HG02623 (cell line): Measurements from ENCODE around the gene HYAL1.
A peak's percentile ranks its signal among the peaks of the same experiment; 100 is the strongest.

Experiments
- ATAC-seq: cut with Tn5 transposase; IDR thresholded peaks from one replicate; pipeline ENCODE4 v1.9.1; 2021; ENCODE audit warnings: moderate library complexity; ENCODE audit not compliant: unreplicated experiment

HYAL1 gene

DNA sequence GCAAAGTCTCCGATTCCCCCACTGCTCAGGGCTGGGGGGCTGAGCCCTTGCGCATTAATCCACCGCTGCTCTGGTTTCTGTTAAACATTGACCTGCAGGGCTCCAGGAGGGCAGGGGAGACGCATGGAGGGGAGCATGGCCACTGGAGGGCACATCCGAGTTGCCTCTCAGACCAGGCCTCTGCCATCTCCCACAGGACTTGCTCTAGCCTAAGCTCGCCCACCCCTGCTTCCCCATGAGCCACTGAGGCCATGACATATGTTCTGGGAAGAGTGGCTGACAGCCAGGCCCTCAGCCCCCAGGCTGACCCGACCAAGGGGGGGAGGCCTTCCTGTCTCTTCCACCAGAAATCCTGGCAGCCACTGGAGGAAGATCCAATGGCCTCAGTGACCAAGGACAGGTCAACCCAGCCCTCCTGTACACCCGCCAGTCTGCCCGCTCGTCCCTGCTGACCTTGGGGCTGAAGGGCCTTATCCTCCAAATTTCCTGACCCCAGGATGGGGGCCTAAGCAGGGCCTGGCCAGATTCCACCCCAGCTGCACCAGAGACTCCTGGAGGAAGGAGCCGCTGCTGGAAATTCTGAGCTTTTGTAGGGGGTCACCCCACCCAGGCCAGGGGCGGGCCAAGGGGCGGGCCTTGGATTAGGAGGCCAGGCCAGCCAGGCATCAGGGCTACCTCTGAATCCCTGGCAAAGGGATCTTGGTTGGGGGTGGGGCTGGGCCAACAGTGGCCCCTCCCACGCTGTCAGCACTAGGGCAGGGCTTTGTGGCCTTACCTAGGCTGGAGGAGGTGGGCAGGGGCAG lies at the start of gene HYAL1:
HYAL1 (minus strand) TSS at position 562 of the 803 bp plus-strand sequence. CDS start 618 bp downstream, outside the sequence.
- ATAC-seq, result no peak

DNA sequence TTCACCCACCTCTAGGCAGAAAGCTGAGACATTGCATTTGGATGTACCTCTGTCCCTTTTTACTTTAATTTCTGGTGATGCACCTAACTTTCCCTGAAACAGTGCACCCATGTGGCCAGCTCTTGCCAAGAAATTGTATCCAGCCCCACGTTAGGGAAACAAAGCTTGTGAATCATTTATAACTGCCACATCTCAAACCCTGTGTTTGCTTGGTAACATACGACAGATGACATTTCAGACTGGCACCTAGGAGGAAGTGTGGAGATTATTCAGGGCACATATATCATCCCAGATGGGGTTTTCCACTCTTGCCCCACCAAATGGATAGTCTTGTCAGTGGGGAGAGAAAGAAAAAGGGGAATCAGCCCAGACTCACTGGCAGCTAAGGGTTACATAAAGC lies 49.4 kb upstream of the HYAL1 start:
- ATAC-seq, result no peak

GRCh38 chr3:50351323-50351697 lies 47.9 kb upstream of the HYAL1 start:
- no peak for ATAC-seq

DNA sequence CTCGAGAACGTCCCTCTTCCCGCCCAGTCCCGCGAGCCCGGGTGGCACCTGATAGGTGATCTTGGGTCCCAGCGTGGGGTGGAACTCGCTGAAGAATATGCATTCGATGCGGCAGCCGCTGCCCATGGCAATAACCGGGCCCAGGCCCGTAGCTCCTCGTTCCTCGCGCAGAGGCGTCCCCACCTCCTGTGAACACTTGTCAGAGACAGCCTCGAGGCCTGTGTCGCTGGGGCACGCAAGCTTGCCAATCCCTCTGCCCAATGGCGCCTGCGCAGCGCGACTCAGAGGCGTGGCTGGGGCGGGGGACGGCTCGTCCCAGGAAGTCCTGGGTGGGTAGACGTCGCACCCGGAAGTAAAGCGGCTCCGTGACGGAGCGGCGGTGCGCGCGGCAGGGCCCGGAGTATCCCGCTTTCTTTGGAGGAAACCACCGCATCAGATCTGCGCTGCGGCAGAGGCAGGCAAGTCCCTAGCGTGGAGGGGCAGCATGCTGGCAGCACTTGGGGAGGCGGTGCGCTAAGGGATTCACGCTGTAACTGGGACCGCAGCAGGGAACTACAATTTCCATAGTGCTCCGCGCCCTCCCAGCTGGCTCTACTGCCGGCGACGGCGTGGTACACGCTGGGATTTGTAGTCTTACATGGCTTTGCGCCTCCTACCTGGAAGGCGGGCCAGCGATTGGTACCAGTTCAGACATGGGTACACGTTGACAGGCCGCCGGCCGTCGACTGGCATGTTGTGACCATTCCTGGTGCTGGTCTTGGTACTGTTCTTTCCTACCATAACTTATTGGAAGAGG lies 47.4 kb upstream of the HYAL1 start, which contains the start of the genes CYB561D2 and NPRL2:
CYB561D2 (plus strand) TSS at position 336 of the 796 bp plus-strand sequence. CDS start 572 bp downstream, outside the sequence.
NPRL2 (minus strand) TSS at position 249 of the 796 bp plus-strand sequence; CDS start at position 126, 123 bp downstream.
- peak; percentile 90 for ATAC-seq

DNA sequence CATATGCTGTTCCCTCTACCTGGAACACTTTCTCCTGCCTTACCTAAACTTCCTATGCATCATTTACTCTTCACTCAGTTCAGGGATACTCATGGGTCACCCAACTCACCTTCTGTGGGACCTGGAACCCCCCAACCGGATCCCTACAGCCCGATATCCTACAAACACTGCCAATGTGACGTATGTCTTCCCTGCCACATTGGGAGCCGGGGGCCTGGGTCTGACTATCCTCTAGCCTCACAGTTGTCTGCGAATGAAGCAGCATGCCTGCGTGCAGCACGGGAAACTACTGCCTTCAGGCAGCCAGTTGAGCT lies 46.8 kb upstream of the HYAL1 start:
- no peak for ATAC-seq

DNA sequence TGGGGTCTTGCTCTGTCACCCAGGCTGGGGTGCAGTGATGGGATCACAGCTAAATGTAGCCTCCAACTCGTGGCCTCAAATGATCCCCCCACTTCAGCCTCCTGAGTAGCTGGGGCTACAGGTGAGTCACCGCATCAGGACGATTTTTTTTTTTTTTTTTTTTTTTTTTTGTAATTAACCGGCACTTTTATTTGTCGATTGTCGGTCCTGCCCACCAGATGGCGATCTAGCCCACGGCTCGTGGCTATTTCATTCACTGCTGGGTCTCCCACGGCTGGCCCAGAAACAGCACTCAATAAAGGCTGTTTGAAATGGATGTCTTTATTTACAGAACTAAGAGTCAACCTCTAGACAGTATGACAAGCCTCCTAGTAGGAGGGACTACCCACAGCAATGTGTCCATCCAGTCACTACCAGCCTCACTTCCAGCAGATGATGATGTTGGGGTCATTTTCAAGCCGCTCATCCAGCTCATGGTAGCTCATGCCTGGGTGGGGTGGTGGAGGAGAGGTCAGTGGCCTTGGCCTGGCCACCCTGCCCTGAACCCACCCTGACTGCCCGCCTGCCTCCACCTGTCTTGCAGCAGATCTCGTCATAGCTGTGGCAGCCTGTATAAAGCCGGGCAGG lies 43.9 kb upstream of the HYAL1 start:
- ATAC-seq, result no peak

DNA sequence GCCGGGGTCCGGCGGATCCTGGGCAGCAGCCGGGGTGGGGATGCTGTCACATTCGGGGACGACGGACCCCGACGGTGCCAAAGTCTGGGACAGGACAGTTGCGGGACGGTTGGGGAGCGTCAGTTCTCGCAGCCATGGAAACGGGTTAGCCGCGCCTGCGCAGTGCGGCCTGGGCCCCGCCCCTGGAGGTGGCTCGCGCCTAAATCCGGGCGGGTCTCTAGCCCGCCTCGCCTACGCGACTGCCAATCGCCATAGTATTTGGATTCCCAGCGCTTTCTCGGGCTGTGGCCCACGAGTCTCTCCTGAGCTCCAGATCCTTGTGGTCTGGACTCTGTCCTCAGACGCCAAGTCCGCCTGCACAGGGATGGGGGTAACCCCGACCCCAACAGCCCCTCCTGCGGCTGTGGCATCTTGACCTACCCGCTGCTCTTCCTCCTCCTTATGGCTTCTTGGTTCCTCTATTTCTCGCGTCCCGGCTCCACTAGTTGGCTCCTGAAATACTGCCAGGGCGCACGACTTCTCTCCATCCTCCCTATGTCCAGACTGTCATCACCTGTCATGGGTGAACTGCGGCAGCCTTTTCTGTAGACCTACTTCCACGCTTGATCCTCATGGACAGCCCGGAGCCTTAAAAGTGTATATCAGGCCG lies 42.3 kb upstream of the HYAL1 start, which contains the start of gene ZMYND10:
ZMYND10 (minus strand) TSS at position 147 of the 649 bp plus-strand sequence. CDS start 153 bp downstream, outside the sequence.
- no peak for ATAC-seq

DNA sequence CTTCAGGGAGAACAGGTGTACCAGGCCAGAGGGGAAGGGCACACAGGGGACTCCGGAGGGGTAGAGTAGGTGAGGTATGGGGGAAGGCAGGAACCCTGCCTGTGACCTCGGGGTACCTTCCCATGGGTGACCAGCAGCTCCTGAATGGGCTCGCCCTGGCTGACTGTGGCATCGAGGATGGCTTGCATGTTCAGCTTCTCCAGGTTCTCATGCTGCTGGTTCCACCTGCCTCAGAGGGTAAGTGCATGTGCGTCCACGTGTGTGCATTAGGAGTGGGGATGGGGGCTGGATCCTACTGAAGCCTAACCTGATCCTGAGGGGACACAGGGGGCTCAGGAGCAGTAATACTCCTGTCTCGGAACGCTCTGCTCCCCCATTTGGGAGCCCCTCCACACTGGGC lies 41.6 kb upstream of the HYAL1 start:
- no peak for ATAC-seq

- no peak for ATAC-seq
These were observed 39.6 kb upstream of the HYAL1 start for GRCh38 chr3:50342813-50343633.

GRCh38 chr3:50341996-50342650 lies 38.7 kb upstream of the HYAL1 start:
- no peak for ATAC-seq

- ATAC-seq, result no peak
These were observed 38.2 kb upstream of the HYAL1 start for GRCh38 chr3:50341537-50341936.

GRCh38 chr3:50340448-50341329 lies 37.3 kb upstream of the HYAL1 start, which contains the start of gene RASSF1:
Gene RASSF1, minus strand, starts transcription at chr3:50340836. Its CDS starts 31 bp downstream, at chr3:50340805.
- ATAC-seq, result no peak

DNA sequence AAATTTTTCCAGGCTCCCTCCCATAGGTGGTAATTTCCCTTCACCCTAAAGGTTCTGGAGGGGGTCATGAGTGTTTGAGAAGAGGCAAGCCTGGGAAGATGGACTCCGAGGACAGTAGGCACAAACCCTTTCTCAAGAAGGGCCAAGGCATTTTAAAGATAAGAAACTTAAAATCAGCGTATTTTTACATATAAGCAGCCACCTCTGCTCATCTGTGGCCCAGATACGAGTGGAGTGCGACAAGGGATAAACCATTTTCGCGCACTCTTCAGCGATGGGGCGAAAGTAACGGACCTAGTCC lies 36.7 kb upstream of the HYAL1 start:
- no peak for ATAC-seq

GRCh38 chr3:50339485-50340146 lies 36.2 kb upstream of the HYAL1 start:
- no peak for ATAC-seq

- ATAC-seq, result no peak
These were observed 35.6 kb upstream of the HYAL1 start for GRCh38 chr3:50338965-50339364.

- peak; percentile 66 for ATAC-seq
These were observed 33.9 kb upstream of the HYAL1 start for GRCh38 chr3:50337175-50337861.

- peak; percentile 25 for ATAC-seq
These were observed 33.2 kb upstream of the HYAL1 start for GRCh38 chr3:50336452-50337174.
